Measurements from ENCODE around the gene DQX1.

The DQX1 gene

DNA sequence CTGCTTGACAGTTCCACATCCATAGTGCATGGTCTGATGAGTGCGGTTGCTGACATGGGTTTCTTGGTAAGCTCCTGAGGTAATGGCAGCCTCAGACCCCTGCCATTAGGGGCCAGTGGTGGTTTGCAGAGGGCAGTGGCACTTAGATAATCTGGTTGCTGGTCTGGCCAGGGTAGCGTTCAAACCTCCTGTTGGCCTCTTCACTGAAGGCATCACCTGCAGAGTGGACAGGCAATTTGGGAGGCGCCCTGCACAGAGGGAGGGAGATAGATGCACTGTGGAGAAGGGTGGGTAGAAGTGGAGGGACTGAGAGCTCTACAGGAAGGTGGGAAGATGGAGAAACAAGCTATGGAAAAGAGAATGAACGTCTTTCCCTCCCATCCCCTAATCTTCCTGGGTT, 7.4 kb upstream of the DQX1 start:
- DNase-seq (ENCODE audit: low read depth in 3 of 3, low spot score in 1 of 3): no peak

DNA sequence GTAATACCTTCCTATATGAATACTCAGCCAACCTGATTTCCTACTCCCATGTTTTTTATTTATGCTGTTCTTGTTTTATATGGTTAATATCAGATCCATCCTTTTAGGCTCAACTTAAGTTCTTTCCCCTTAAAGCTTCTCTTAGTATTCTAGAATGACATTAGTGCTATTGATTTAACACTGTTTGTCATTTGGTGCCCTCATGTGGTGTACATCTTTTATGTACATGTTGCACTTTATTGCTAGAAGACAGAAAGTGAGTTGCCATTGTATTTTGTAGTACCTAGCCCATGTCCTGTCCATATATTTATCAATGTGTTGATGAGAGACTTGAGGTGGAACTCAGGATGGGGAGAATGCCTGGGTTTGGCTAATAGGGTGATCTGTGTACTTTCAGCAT, 6.2 kb upstream of the DQX1 start:
- DNase-seq (ENCODE audit: low read depth in 3 of 3, low spot score in 1 of 3): no peak

DNA sequence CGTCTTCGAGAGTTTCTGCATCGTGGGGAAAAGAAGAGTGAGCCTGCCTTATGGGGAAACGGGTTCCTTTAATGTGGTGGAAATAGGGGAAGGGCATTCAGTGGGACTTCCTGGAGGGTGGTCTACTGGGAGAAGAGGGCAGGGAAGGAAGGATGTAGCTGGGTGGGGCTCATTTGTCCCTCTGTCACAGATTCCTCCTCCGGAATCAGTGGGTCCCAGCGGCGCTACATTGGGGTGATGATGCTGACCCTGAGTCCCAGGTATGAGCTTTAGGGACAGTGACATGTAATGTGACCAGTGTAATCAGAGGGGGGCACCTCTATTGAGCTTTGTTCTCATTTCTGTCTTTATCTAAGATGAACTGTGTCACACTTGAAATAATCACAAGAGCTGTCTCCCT, 5.6 kb upstream of the DQX1 start:
- no peak for DNase-seq (ENCODE audit: low read depth in 3 of 3, low spot score in 1 of 3)

DNA sequence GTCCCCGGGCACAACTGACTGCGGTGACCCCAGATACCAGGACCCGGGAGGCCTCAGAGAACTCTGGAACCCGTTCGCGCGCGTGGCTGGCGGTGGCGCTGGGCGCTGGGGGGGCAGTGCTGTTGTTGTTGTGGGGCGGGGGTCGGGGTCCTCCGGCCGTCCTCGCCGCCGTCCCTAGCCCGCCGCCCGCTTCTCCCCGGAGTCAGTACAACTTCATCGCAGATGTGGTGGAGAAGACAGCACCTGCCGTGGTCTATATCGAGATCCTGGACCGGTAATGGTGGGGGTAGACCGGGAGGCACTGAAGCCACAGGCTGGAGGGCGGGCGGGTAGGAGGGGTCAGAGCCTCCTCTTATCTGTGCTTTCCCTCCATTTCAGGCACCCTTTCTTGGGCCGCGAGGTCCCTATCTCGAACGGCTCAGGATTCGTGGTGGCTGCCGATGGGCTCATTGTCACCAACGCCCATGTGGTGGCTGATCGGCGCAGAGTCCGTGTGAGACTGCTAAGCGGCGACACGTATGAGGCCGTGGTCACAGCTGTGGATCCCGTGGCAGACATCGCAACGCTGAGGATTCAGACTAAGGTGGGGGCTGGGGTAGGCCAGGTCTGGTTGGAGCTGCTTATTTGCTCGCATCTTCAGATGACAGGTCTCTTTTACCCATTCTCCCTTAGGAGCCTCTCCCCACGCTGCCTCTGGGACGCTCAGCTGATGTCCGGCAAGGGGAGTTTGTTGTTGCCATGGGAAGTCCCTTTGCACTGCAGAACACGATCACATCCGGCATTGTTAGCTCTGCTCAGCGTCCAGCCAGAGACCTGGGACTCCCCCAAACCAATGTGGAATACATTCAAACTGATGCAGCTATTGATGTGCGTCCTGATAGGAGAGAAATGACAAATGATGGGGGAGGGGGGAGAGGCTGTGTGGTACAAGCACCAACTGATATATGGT, 4.5 kb upstream of the DQX1 start:
- DNase-seq (ENCODE audit: low read depth in 3 of 3, low spot score in 1 of 3): no peak

DNA sequence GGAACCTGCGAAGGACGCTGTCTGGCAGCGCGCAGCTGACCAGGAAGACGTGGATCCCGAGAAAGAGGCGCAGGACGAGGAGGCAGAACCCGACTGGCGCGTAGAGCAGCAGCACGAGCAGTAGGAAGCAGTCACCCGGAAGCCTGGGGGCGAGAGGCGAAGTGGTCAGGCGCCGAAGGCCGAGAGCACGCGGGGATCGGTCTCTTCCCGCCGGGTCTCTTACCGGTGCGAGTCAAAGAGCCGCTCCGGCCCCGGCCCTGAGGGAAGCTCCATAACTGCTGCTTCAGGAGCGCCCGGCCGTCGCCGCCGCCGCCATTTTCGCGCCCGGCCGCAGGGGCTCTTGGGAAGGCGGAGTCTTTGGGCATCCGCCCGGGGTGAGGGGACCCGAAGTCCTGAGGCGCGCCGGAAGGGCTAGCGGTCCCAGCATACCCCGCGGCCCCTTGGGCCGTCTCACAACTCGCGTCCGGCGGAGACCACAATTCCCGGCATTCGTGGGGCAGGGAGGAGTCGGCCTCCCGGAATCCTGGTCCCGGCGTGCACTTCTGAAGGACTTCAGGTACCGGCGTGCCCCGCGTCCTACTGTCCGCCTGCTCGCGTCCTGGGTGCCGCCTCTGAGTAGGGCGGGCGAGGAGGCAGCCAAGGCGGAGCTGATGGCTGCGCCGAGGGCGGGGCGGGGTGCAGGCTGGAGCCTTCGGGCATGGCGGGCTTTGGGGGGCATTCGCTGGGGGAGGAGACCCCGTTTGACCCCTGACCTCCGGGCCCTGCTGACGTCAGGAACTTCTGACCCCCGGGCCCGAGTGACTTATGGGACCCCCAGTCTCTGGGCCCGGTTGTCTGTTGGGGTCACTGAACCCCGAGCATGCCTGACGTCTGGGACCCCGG, 3.6 kb upstream of the DQX1 start, which contains the start of the genes AUP1 and HTRA2:
Gene AUP1 (minus strand): TSS at position 350 of the 882 bp plus-strand sequence. CDS start 77 bp downstream, at position 273.
Gene HTRA2 (plus strand): TSS at position 577 of the 882 bp plus-strand sequence. CDS start 74 bp downstream, at position 651.
- DNase-seq (ENCODE audit: low read depth in 3 of 3, low spot score in 1 of 3): peak; percentile 64 to 71 (median 68)

DNA sequence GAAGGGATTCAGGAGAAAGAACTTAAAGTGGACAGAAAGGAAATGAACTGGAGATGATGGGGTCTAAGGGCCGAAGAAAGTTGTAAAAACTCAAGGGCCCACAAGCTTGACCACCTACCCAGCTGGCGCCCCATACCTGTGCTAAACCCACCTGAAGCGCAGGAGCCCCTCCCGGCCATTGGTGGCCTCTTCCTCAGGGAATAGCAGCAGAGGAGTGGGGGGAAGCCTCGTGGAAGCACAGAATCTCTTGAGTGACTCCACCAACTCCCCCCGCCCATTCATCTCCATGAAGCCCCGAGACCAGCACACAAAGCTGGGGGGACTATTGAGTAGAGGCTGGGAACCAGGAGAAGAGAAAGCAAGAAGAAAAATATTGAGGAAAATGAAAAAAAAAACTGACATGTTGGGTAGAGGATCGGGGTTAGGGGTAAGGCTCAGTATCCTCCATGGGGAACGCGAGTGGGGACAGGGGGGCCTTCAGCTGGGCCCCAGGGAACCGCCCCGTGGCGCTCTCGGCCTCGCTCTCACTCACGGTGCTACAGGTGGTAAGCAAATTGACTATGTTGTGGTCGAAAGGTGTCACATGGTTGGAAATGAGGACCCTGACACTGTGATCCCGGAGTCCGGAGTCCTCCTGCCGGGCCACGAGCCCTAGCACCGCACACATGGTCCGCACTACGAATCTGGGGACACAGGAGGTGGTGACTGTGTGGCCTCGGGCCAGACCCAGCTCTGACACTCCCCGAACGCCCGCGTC, 2.7 kb upstream of the DQX1 start:
- no peak for DNase-seq (ENCODE audit: low read depth in 3 of 3, low spot score in 1 of 3)

DNA sequence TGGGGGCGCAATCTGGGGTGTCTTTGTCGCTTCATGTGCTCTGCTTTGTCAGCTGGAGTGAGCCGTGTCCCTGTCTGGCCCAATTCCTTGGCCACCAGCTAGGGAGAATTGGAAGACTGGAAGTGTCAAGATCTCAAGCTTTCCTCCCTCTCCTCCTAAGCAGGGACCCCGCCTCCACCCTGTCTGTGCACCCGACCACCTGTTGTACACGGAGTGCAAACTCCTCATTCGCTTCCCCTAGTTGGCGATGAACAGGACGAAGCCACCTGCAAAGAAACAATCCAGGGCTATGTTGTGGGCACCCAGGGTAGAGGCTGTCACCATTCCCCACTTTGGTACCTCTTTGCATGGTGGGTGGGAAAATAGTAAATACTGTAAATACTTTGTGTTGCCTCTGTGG, 1.7 kb upstream of the DQX1 start:
- no peak for DNase-seq (ENCODE audit: low read depth in 3 of 3, low spot score in 1 of 3)

DNA sequence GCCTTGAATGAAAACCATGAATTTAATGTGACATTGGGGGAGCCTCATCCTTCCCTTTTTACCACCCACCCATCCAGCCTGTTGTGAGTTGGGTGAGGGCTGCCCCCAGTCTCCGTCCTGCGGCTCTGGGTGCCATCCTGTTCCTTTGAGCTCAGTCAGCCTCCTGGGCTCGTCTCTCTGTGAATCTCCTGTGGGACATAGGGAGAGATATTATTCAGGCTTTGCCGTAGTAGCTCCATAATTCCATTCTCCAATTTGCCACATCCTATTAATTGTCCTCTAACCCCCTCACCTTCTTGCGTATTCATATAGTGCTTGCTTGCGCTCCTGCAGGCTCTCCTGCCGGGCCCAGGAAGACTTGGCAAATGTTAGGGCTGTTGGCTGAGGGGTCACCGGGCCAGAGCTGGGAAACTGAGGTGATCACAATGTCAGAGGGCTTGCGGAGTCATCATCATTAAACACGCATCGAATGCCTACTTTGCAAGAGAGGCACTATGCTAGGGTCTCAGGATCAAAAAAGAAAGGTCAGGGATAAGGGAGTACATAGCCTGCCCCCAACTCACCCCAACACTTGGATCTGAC, 709 bp upstream of the DQX1 start:
- DNase-seq (ENCODE audit: low read depth in 3 of 3, low spot score in 1 of 3): no peak

DNA sequence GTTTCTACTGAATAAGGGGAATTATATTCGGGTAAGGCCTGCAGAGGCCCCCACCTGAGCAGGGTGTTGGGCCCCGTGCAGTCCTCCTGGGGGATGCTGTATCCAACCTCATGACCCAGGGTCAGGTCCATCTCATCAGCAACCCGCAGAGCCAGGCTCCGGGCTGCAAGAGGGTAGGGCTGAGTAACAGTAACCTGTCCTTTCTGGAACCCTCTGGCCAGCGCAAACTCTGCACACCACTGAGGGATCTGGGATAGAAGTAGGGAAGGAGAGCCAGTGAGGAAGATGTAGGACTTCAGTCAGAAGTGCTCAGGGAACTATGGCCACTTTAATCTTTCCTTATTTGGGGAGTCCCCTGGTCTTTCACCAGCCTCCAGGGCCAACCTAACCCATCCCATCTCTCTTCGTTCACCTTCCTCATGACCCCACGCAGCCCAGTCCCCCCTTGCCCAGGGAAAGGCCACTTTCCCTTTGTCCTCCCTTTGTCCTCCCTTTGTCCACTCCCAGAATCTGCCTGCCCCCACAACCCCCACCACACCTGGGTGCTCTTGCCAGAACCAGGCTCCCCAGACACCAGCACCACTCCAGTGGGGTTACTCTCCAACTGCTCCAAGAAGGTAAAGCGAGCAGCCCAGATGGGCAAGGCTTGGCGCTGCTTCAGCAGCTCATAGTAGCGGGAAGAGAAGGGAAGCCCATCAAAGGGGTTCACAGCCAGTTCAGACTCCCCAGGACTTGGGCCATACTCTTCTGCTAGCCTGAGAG, 895 bp downstream of the DQX1 start:
- no peak for DNase-seq (ENCODE audit: low read depth in 3 of 3, low spot score in 1 of 3)

DNA sequence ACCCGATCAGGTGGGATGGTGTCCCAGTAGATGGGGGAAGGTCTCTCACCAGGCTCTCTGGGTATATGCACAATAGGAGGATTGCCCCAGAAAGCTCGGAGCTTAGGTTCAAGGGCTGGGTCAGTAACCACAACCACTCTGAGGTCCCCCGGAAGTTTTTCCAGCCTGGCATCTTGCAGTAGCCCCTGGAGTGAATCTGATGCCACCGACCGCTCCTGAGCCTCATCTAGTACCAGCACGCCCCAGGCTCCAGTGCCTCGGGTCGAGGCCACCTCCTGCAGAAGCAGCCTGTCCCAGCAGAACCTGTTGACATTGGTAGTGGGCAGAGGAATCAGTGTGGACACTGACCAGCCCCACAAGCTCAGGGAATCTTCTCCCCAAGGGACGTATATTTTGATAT, 2.0 kb downstream of the DQX1 start:
- DNase-seq (ENCODE audit: low read depth in 3 of 3, low spot score in 1 of 3): no peak

DNA sequence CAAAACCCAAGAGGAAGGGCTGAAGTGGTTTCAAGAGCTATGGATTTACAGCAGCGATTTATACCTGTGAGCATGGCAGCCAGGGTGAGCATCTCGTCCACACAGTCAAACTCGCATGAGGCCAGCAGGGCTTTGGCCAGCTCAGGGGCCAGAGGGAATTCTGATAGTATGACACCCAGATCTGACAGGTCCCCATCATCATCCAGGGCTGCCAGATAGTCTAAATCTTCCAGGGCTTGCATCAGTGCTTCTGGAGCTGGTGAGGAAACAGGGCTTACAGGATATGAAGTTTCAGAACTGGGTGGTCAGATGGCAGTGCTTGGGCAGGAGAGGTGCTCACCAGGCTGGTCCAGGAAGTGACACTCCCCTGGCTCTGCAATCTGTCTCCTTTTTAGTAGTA, 3.5 kb downstream of the DQX1 start:
- no peak for DNase-seq (ENCODE audit: low read depth in 3 of 3, low spot score in 1 of 3)

DNA sequence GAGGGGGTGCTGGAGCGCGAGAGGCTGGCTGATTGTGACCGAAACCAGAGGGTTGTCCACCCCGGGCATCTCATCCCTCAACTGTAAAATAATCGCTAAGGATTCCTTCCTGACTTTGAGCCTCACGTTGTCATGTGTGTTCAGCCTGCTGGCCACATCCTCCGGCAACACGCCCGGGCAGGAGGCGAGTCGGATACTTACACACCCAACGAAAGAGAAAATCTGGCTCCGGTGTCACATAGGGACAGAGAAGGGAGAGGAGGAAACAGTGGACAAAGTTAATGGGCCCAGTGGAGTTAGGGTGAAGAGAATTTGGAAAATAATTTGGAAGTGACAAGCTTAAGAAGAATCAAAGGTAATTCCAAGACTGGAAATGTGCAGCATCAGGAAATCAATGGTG, 9.4 kb downstream of the DQX1 start:
- no peak for DNase-seq (ENCODE audit: low read depth in 3 of 3, low spot score in 1 of 3)

DNA sequence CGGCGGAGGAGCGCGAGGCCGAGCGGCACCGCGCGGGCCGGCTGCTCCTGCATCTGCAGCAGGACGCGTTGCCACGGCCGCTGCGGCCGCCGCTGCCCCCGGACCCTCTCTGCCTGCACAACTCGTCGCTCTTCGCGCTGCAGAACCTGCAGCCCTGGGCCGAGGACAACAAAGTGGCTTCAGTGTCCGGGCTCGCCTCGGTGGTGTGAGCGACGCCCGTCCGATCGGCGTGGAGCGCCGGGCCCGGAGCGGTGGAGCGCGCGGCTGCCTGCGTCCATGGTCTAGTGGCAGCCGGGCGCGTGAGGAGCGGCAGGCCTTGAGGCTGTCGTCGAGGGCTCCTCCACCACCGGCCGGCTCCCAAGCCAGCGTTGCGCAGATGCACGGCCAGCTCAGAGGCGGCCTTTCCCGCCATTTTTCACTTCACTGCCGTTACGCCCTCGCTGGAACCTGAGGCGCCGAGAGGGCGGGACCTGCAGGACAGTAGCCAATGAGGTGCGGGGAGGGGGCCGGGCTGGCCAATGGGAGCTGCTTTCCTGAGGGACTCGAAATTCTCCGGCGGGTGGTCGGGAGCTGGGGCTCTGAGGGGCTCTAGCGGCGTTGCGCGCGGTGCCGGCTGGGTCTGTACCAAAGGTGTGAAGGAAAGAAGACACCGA, 9.9 kb downstream of the DQX1 start:
- peak in 2 of 3 donors; percentile 58 to 80 for DNase-seq (ENCODE audit: low read depth in 3 of 3, low spot score in 1 of 3)

DNA sequence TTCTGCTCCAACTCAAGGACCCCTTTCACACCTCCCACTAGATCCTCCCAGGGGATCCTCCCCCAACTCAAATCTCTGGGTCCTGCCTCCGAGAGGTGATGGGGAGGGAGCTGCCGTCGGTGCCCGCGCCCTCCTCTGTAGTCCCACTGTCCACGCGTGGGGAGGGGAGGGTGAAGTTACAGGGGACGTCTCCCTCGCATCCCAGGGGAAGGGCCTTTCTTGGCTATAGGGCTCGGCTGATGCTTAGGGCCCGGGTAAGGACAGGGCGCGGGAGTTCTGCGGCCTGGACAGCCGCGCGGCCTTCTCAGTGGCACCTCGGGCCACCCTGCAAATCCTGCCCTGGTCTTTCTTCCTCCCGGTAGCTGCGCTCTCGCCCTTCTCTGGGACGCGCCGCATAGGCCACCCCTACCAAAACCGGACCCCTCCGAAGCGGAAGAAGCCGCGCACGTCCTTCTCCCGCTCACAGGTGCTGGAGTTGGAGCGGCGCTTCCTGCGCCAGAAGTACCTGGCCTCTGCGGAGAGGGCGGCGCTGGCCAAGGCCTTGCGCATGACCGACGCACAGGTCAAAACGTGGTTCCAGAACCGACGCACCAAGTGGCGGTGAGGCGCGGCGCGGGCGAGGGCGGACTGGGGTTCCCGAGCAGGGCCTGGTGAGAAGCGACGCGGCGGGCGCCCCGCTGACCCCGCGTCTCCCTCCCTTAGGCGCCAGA, 10.6 kb downstream of the DQX1 start:
- no peak for DNase-seq (ENCODE audit: low read depth in 3 of 3, low spot score in 1 of 3)

DNA sequence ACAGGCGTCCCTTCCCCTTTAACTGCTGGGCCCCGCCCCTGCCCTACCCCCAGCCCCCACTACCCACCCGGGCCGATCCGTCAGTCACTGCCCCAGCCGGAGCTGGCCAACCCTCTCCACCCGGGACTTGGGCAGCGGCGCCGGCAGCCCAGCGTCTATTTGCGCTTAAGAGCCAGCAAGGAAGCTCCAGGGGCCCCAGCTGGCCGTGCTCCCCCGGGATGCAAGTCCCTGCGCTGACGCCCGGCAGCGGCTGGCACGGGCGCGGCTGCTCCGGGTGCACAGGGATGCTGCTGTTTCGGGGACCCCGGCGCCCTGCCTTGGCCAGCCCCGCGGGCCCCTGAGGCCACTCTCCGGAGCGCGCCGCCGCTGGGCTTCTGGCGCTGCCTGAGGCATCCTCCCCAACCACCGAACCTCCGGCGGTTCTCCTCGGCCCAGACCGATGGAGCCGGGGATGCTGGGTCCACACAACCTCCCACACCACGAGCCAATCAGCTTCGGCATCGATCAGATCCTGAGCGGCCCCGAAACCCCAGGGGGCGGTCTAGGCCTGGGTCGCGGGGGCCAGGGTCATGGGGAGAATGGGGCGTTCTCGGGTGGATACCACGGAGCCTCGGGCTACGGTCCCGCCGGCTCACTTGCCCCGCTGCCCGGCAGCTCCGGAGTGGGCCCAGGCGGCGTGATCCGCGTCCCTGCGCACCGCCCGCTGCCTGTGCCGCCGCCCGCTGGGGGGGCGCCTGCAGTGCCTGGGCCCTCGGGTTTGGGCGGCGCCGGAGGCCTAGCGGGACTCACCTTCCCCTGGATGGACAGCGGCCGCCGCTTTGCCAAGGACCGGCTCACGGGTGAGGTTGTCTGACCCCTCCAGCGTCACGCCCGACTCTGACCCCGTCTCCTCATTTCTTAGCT, 11.4 kb downstream of the DQX1 start, which contains the start of gene TLX2:
Gene TLX2 (plus strand): TSS at position 83 of the 903 bp plus-strand sequence. CDS start 357 bp downstream, at position 440.
- DNase-seq (ENCODE audit: low read depth in 3 of 3, low spot score in 1 of 3): no peak

DNA sequence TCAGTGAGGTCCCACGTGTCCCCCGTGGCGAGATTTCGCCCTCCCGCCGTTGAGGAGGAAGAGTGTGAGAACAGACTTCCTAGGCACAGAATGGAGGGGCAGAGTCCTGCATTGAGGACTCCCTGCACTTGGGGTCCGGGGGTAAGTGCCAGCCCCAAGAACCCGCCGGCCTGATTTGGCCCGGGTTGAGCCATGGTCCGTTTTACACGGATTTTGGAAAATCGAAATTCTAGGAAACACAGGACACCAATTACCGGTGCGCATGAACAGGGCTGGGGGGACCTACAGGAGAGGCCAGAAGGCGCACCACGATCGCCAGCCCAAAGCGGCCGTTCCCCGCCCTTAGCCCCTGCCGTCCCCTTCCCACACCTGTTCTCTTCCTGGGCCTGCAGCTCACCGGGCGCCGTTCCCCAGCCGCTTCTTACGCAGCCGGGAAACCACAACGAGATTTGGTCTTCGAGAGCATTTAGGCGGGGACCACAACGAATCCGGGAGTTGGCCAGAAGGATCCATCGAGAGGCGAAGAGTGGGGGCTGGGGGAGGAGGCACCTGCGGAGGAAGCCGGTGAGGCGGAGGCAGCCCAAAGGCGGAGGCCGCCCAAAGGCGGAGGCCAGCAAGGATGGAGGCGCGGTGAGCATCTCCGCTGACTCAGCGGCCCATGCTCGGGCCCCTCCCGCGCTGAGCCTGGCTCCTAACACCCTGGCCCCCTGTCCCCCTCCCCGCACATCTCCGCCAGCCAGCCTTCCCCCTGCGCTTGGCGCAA, 12.2 kb downstream of the DQX1 start:
- DNase-seq (ENCODE audit: low read depth in 3 of 3, low spot score in 1 of 3): no peak

Data from stimulated activated CD4-positive, alpha-beta T cell treated with anti-CD3 and anti-CD28 coated beads, TNF-alpha, amount 100 ng/mL, for 1 hour (primary cell).